BJ (cell line): ENCODE measurements around the gene SULT1C2. TPM values are rescaled to one million over a fixed set of nuclear protein-coding genes. Genes with fewer than 3 reads are reported as not detected.

Experiments
- CTCF ChIA-PET: fragments of 350-600 bp; formaldehyde crosslinking; extraction: SDS; loops from one replicate; lab custom pipeline; 2021; ENCODE audit warnings: antibody characterized with exemption, inconsistent platforms; lab: Yijun Ruan, JAX
- POLR2A ChIA-PET: fragments of 300-600 bp; sonication (Branson Sonifier 250); formaldehyde crosslinking; extraction: SDS; loops from one replicate; lab custom pipeline; 2021; ENCODE audit warnings: antibody characterized with exemption; lab: Charles Lee
- DNase-seq: peaks from one replicate; pipeline ENCODE4 v3.0.0-alpha.2; 2011; ENCODE audit warnings: low read depth
- H3K27me3 ChIP-seq: 2 replicates; pipeline ENCODE4 v1.6.0; 2011; ENCODE audit warnings: low read length; ENCODE audit not compliant: control insufficient read depth, insufficient read depth
- H3K36me3 ChIP-seq: 2 replicates; pipeline ENCODE4 v1.5.1; 2011; ENCODE audit warnings: low read length; ENCODE audit not compliant: control insufficient read depth, insufficient read depth
- H3K4me3 ChIP-seq: 2 replicates; pipeline ENCODE4 v1.5.1; 2011; ENCODE audit warnings: low read depth, mild to moderate bottlenecking, control low read depth, low read length
- CTCF ChIP-seq: IDR thresholded peaks from 2 replicates; pipeline ENCODE4 v1.5.1; 2011; ENCODE audit warnings: low read depth, mild to moderate bottlenecking, control low read depth, inconsistent platforms, low read length, moderate library complexity; ENCODE audit not compliant: insufficient read depth
- polyA plus RNA-seq: library from polyadenylated mRNA; depleted of rRNA; stranded (reverse); fragments of >200 nt; gene quantifications from 2 replicates; pipeline ENCODE4 v1.2.3, GENCODE V29; 2011

The SULT1C2 gene
- polyA plus RNA-seq, 1 experiment: not detected

- Histone ChIP-seq H3K4me3 (no peak overlapping the region), H3K36me3 (no peaks in the 10 kb centered on the region), H3K27me3 (peaks cover 2% of the 10 kb centered on the region; the same call in 1 of the 2 replicates)
- CTCF ChIA-PET: no interaction called here
- no peak for TF ChIP-seq CTCF
- no peak for DNase-seq
- POLR2A ChIA-PET: no interaction called here
These were observed 35.6 kb upstream of the SULT1C2 start for GRCh38 chr2:108253106-108253505.

GRCh38 chr2:108257757-108258331 lies 30.9 kb upstream of the SULT1C2 start:
- Histone ChIP-seq H3K27me3 (peaks cover 3% of the 10 kb centered on the region; the same call in 1 of the 2 replicates), H3K36me3 (no peaks in the 10 kb centered on the region), H3K4me3 (no peak overlapping the region)
- DNase-seq: no peak
- ChIA-PET POLR2A (no interaction called here), CTCF (no interaction called here)
- no peak for TF ChIP-seq CTCF

- ChIA-PET POLR2A (no interaction called here), CTCF (no interaction called here)
- no peak for DNase-seq
- TF ChIP-seq CTCF: no peak
- Histone ChIP-seq H3K27me3 (peaks cover 3% of the 10 kb centered on the region; the same call in 1 of the 2 replicates), H3K4me3 (no peak overlapping the region), H3K36me3 (no peaks in the 10 kb centered on the region)
These were observed 27.9 kb upstream of the SULT1C2 start for GRCh38 chr2:108260773-108261172.

GRCh38 chr2:108262036-108262435 lies 26.7 kb upstream of the SULT1C2 start:
- no peaks in the 10 kb centered on the region for H3K36me3 ChIP-seq
- CTCF ChIA-PET: no interaction called here
- POLR2A ChIA-PET: no interaction called here
- peaks cover 2% of the 10 kb centered on the region; the same call in 1 of the 2 replicates for H3K27me3 ChIP-seq
- no peak for TF ChIP-seq CTCF
- H3K4me3 ChIP-seq: no peak overlapping the region
- DNase-seq: no peak

GRCh38 chr2:108263401-108263800 lies 25.3 kb upstream of the SULT1C2 start:
- H3K27me3 ChIP-seq: peaks cover 2% of the 10 kb centered on the region; the same call in 1 of the 2 replicates
- TF ChIP-seq CTCF: no peak
- ChIA-PET POLR2A (no interaction called here), CTCF (no interaction called here)
- H3K4me3 ChIP-seq: no peak overlapping the region
- DNase-seq: no peak
- no peaks in the 10 kb centered on the region for H3K36me3 ChIP-seq
